DMS 273 (cell line): Measurements from ENCODE around the gene ST6GAL2.

ENCODE experiments used
- DNase-seq: peaks from one replicate; lab custom pipeline; 2025; ENCODE audit not compliant: unreplicated experiment; lab: John Stamatoyannopoulos, UW

Gene ST6GAL2

GRCh38 chr2:106830191-106830590 lies 55.8 kb downstream of the ST6GAL2 start:
- no peak for DNase-seq

- no peak for DNase-seq
Observed at GRCh38 chr2:106828119-106828518, 57.8 kb downstream of the ST6GAL2 start.

GRCh38 chr2:106827158-106827557 lies 58.8 kb downstream of the ST6GAL2 start:
- no peak for DNase-seq

GRCh38 chr2:106825161-106825560 lies 60.8 kb downstream of the ST6GAL2 start:
- no peak for DNase-seq

GRCh38 chr2:106816974-106817373 lies 69.0 kb downstream of the ST6GAL2 start:
- DNase-seq, result no peak

- DNase-seq, result no peak
Observed at GRCh38 chr2:106812841-106813240, 73.1 kb downstream of the ST6GAL2 start.

- DNase-seq, result peak; percentile 22
Observed at GRCh38 chr2:106812383-106812782, 73.6 kb downstream of the ST6GAL2 start.

- DNase-seq, result no peak
Observed at GRCh38 chr2:106805716-106806115, 80.3 kb downstream of the ST6GAL2 start.

- no peak for DNase-seq
Observed at GRCh38 chr2:106804161-106804560, 81.8 kb downstream of the ST6GAL2 start.

- peak; percentile 77 for DNase-seq
Observed at GRCh38 chr2:106800976-106801655, 84.9 kb downstream of the ST6GAL2 start.

GRCh38 chr2:106800180-106800579 lies 85.8 kb downstream of the ST6GAL2 start:
- DNase-seq, result no peak

- DNase-seq, result no peak
Observed at GRCh38 chr2:106798826-106799552, 87.0 kb downstream of the ST6GAL2 start.

GRCh38 chr2:106797494-106797893 lies 88.5 kb downstream of the ST6GAL2 start:
- no peak for DNase-seq

GRCh38 chr2:106792671-106793070 lies 93.3 kb downstream of the ST6GAL2 start:
- DNase-seq, result no peak

- peak; percentile 56 for DNase-seq
Observed at GRCh38 chr2:106789185-106789584, 96.8 kb downstream of the ST6GAL2 start.

GRCh38 chr2:106782681-106783080 lies 103.3 kb downstream of the ST6GAL2 start:
- DNase-seq, result no peak

GRCh38 chr2:106781196-106781595 lies 104.8 kb downstream of the ST6GAL2 start:
- no peak for DNase-seq

- DNase-seq, result no peak
Observed at GRCh38 chr2:106771811-106772210, 114.2 kb downstream of the ST6GAL2 start.

GRCh38 chr2:106770986-106771385 lies 115.0 kb downstream of the ST6GAL2 start:
- no peak for DNase-seq

- DNase-seq, result no peak
Observed at GRCh38 chr2:106764614-106765013, 121.4 kb downstream of the ST6GAL2 start.

GRCh38 chr2:106759966-106760365 lies 126.0 kb downstream of the ST6GAL2 start:
- DNase-seq, result no peak

- no peak for DNase-seq
Observed at GRCh38 chr2:106758901-106759497, 127.0 kb downstream of the ST6GAL2 start.
